IgD-negative memory B cell (primary cell): ENCODE data around the gene CNTRL. TPM values are rescaled to one million over a fixed set of nuclear protein-coding genes. Genes with fewer than 3 reads are reported as not detected.
A peak's percentile ranks its signal among the peaks of the same experiment; 100 is the strongest.

Experiments used
- H3K27ac Mint-ChIP-seq, 3 donors: one replicate each; pipeline ENCODE4 v1.8.0; 2020 to 2022; ENCODE audit warnings: mild to moderate bottlenecking in 3 of 3, mixed read lengths in 3 of 3, moderate library complexity in 1 of 3
- H3K27me3 Mint-ChIP-seq: one replicate; pipeline ENCODE4 v1.8.0; 2021; ENCODE audit warnings: mixed read lengths
- H3K36me3 Mint-ChIP-seq: one replicate; pipeline ENCODE4 v1.8.0; 2020; ENCODE audit warnings: mild to moderate bottlenecking, mixed read lengths
- H3K4me1 Mint-ChIP-seq, 3 donors: one replicate each; pipeline ENCODE4 v1.8.0; 2020 to 2022; ENCODE audit warnings: mixed read lengths in 3 of 3, mild to moderate bottlenecking in 1 of 3
- H3K4me3 Mint-ChIP-seq, 4 donors: one replicate each; pipeline ENCODE4 v1.8.0; 2020 to 2022; ENCODE audit warnings: mild to moderate bottlenecking in 4 of 4, mixed read lengths in 4 of 4, moderate library complexity in 3 of 4
- H3K9me3 Mint-ChIP-seq, 3 donors: one replicate each; pipeline ENCODE4 v1.8.0; 2020 to 2021; ENCODE audit warnings: mixed read lengths in 3 of 3, mild to moderate bottlenecking in 1 of 3
- polyA plus RNA-seq: library from polyadenylated mRNA; unstranded; fragments of 300-500 nt; fragmentation: Illumina TruSeq; gene quantifications from one replicate; pipeline ENCODE4 v1.2.3, GENCODE V29; 2021

The CNTRL gene
- polyA plus RNA-seq, 1 donor from 2014 or later = 30.4 TPM

DNA sequence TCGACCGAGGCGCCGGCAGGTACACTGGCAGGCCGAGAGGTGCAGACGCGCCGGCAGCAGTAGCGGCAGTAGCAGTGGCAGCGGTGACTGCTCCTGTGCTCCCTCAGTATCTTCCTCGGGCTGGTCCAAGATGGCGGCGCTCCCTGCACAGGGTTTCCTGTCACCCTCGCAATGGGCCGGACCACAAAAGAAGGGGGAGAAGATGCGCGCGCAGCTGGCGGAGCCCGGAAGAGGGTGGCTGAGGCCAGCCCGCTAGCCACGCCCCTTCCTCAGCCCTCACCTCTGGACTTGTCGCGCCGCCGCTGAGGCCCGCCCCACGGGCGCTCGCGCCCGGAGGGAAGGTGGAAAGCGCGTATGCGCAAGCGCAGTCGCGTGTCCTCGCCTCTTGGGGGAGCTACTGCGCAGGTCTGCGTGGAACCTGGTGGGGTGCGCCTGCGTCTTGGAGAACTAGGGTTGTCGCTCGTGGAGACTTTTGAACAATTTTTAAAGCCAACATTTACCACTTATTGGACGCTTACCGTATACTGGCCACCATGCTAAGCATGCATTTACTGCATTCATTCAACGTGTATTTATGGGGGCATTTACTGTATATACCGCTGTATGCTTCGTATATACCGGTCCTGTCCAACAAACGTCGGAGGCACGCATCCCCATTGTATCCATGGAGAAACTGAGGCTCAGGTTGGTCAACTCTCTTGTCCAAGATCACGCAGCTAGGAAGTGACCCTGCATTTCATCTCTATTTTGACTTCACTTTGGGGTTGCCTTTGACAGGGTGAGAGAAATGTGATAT is 127.2 kb downstream of the CNTRL start, which contains the start of gene RAB14:
Gene RAB14 (minus strand): TSS at position 132 of the 796 bp plus-strand sequence. CDS start 8,457 bp downstream, outside the sequence.
- peak within 1 kb of the TSS; percentile 89 to 99 (median 96) for H3K27ac Mint-ChIP-seq
- H3K27me3 Mint-ChIP-seq = no peaks in the 10 kb centered on the region
- no peaks in the 10 kb centered on the region for H3K36me3 Mint-ChIP-seq
- peaks cover 35 to 48% (median 41%) of the 10 kb centered on the region in 3 donors for H3K4me1 Mint-ChIP-seq
- H3K4me3 Mint-ChIP-seq = peak within 1 kb of the TSS; percentile 92 to 99 (median 98)
- no peaks in the 10 kb centered on the region for H3K9me3 Mint-ChIP-seq

DNA sequence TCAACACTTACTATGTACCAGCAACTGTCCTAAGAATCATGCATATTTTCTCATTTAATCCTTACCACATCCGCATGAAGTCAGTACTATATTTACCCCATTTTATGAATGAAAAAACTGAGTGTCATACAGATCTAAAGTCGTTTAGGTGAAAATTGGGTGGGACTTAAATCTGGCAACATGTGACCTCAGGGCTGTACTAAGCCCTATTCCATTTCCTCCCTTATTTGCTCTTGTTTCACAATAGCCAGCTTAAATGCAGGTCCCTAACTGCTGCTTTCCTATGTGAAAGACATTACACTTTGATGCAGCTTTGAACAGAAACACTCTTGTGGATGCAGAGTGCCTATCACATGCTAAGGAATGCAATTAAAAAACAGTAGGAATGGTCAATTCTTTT is 129.4 kb downstream of the CNTRL start:
- Mint-ChIP-seq H3K27me3 (no peaks in the 10 kb centered on the region), H3K4me3 (peak overlapping the region in 1 of 4 donors; percentile 65), H3K4me1 (peaks cover 34 to 49% (median 40%) of the 10 kb centered on the region in 3 donors), H3K27ac (peak overlapping the region in 1 of 3 donors; percentile 72), H3K36me3 (no peaks in the 10 kb centered on the region), H3K9me3 (no peaks in the 10 kb centered on the region)

DNA sequence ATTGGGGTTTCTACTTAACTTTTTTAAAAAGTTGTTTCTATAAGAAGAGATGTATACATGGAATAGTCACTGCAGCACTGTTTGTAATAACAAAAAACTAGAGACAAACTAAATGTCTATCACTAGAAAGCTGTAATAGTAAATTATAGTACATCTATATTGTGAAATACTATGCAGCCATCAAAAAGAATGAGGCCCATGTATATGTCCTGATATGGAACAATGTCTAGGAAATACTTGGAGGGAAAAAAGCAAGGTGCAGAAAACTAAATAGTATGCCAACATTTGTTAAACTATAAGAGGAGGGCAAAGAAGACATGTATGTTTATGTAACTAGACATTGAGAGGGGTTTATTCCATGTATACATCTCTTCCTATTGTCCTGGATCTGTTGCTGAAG is 129.9 kb downstream of the CNTRL start:
- Mint-ChIP-seq H3K36me3 (no peaks in the 10 kb centered on the region), H3K4me3 (peak overlapping the region in 2 of 4 donors; percentile 27 to 65), H3K27me3 (no peaks in the 10 kb centered on the region), H3K4me1 (peaks cover 29 to 44% (median 37%) of the 10 kb centered on the region in 3 donors), H3K9me3 (no peaks in the 10 kb centered on the region), H3K27ac (peak overlapping the region in 1 of 3 donors; percentile 72)

DNA sequence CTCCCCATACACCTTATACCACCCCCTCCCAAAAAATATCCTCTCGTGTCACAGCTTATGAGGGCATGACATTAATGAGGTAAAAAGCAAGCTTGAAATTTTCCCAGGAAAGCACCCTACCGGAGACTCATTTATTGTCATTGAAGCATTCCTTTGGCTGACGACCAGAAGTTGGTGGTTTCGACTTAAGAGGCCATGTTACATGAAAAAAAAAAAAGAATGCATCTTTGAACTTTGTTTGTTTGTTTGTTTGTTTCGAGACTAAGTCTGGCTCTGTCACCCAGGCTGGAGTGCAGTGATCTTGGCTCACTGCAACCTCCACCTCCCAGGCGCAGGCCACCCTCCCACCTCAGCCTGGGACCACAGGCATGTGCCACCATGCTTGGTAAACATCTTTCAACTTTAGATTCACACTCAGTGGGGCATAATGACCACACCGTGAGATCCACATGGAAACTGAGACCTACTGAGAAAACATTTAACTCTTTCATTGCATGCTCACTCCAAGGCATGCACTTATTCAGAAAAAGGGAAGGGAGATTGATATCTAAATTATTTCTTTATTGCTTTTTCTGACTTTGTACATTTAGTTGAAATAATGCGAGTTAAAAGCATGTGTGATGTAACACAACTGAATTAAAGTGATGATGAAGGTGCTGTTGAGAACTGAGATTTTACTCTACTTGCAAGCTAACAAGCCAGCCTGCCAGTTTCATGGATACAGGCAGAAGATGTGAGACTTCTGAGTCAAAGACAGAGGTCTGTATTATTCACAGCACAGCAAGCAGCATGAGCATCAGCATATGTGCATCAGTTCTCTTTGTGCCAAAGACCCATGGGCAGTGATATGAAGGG is 132.0 kb downstream of the CNTRL start:
- Mint-ChIP-seq H3K27ac (peak overlapping the region; percentile 43 to 94 (median 50)), H3K9me3 (no peaks in the 10 kb centered on the region), H3K36me3 (no peaks in the 10 kb centered on the region), H3K4me3 (peak overlapping the region; percentile 60 to 90 (median 77)), H3K27me3 (no peaks in the 10 kb centered on the region), H3K4me1 (peaks cover 24 to 36% (median 35%) of the 10 kb centered on the region in 3 donors)

DNA sequence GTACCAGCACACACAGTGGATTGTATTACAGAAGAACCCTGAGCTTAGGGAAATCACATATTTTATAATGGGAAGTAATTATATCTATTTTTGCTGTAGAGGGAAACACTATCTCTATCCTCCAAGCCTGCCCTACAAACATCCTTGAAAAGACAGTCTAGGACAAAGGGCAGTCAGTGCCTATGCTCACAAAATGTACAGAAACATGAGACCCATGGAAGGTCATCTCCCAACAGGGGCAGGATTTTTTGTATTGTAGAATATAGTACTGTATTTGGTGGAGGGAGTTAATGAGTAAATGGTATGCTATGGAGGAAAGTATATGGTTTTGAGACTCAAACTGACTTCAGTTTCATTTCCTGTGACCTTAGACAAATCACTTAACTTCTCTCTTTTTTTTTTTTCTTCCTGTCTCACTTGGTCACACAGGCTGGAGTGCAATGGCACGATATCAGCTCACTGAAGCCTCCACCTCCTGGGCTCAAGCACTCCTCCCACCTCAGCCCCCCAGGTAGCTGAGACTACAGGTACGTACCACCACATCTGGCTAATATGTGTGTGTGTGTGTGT is 132.7 kb downstream of the CNTRL start:
- H3K4me3 Mint-ChIP-seq = peak overlapping the region; percentile 60 to 90 (median 77)
- H3K27me3 Mint-ChIP-seq = no peaks in the 10 kb centered on the region
- H3K36me3 Mint-ChIP-seq = no peaks in the 10 kb centered on the region
- H3K4me1 Mint-ChIP-seq = peaks cover 19 to 31% (median 30%) of the 10 kb centered on the region in 3 donors
- no peaks in the 10 kb centered on the region for H3K9me3 Mint-ChIP-seq
- H3K27ac Mint-ChIP-seq = peak overlapping the region; percentile 39 to 94 (median 50)

DNA sequence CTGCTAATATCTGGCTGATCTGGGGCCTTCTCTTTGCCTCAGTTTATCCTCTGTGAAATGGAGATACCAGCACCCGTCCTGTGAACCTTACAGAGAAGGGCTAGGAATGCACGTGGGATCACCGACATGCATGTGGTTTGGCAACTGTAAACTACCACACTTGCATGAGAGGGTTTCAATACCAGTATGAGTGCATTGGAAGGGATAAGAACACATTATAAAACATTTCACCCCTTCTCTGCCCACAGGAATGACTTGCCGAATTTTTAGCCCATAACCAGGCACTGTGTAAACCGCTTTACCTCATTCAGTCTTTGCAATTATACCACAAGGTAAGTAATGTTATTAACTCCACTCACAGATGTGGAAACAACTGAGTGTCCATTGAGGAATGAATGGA is 135.8 kb downstream of the CNTRL start:
- Mint-ChIP-seq H3K27me3 (no peaks in the 10 kb centered on the region), H3K27ac (no peak overlapping the region), H3K4me1 (peaks cover 26 to 36% (median 28%) of the 10 kb centered on the region in 3 donors), H3K9me3 (no peaks in the 10 kb centered on the region), H3K4me3 (no peak overlapping the region), H3K36me3 (peaks cover 2% of the 10 kb centered on the region)

DNA sequence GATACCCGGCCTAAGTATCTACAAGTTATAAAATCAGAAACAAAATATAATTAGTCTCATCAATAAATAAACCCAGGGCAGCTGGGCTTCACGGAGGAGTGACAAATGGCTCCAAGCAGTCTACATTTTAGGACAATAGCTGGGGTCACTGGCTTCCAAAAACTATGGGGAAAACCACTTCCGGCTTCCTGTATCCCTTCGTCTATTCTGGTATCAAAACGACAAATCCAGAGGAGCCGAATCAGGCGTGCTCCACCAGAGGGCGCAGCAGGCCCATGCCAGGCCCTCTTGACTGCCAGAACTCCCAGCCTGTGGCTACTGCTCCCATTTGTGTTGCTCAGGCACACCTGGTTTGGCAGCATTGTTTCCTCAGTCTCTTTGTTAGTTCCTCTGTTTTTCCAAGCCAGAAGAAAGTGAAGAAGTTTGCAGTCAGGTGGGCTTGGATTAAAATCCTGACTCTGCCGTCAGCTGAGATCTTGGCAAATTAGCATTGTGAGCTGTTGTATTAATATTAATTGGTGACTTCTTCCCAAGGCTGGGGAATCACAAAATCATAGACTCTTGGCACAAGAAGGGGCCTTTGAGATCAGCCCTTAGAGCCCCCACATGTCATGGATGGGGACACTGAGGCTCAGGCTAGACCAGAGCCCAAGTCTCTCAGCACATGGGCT is 138.5 kb downstream of the CNTRL start:
- Mint-ChIP-seq H3K27ac (peak overlapping the region in 1 of 3 donors; percentile 16), H3K36me3 (peaks cover 6% of the 10 kb centered on the region), H3K9me3 (no peaks in the 10 kb centered on the region), H3K27me3 (no peaks in the 10 kb centered on the region), H3K4me3 (no peak overlapping the region), H3K4me1 (peaks cover 17 to 21% (median 17%) of the 10 kb centered on the region in 3 donors)

DNA sequence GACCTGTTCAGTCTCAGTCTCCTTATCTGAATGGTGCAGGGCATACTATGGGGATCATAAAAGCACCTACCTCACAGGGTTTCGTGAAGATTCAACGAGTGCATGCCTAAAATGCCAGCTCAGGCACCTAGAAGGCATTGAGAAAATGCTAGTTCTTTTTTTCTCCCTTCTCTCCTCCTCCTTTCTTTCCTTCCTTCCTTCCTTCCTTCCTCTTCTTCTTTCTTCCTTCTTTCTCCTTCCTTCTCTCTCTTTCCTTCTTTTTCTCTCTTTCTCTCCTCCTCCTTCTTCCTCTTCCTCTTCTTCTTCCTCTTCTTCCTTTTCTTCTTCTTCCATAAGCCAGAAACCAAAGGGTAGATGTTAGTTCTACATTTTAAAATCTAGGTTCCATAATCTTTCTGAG is 139.2 kb downstream of the CNTRL start:
- Mint-ChIP-seq H3K36me3 (peaks cover 6% of the 10 kb centered on the region), H3K4me1 (peaks cover 12 to 15% (median 14%) of the 10 kb centered on the region in 3 donors), H3K27ac (peak overlapping the region in 1 of 3 donors; percentile 24), H3K4me3 (no peak overlapping the region), H3K27me3 (no peaks in the 10 kb centered on the region), H3K9me3 (no peaks in the 10 kb centered on the region)

DNA sequence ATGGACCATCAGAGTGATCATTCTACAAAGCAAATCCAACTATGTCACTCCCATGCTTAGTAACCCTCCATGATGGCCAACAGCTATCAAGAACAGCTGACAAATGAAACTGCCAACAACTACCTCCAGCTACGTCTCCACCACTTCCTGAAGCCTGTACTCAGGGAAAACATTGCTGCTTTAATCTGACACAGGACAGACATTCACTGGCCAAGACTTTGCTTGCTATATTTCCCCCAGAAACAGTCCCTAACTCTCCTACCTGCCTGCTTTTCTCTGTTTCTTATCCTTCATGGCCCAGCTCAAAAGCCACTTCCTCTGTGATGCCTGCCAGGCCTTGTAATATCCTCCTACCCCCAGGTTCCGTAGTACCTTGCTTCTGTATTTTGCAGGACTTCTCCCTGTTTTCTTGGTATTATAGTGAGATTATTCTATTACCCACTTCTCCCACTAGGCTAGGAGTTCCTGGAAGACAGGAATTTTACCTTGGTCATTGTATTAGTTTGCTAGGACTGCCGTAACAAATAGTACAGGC is 141.6 kb downstream of the CNTRL start:
- H3K9me3 Mint-ChIP-seq = no peaks in the 10 kb centered on the region
- H3K36me3 Mint-ChIP-seq = peaks cover 6% of the 10 kb centered on the region
- H3K27me3 Mint-ChIP-seq = no peaks in the 10 kb centered on the region
- peaks cover 11 to 17% (median 12%) of the 10 kb centered on the region in 3 donors for H3K4me1 Mint-ChIP-seq
- H3K27ac Mint-ChIP-seq = no peak overlapping the region
- H3K4me3 Mint-ChIP-seq = peak overlapping the region in 1 of 4 donors; percentile 9

DNA sequence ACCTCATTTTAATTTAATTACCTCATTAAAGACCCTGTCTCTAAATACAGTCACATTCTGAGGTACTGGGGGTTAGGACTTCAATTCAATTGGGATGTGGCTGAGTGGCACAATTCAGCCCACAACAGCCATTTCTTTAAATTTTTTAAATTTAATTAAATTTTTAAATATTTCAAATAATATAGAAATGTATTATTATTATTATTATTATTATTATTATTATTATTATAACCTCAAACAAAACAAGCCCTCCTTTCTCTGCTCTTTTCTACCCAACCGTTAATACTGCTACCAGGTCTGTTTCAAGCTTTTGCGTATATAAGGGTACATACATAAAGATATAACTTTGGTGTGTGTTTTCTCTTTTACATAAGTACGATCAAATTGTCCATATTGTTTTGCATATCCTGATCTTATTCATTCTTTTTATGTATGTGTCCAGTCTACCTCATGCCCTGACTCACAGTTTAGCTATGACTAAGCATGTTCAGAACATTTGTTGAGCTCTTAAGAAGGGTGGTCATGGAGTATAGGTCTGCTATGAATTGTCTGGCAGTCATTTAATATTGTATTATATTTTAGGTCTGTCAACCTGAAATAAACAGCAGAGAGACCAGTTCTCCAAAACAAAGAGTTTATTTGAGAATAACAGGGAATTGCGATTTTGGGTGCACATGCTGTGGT is 143.0 kb downstream of the CNTRL start:
- no peak overlapping the region for H3K27ac Mint-ChIP-seq
- no peaks in the 10 kb centered on the region for H3K9me3 Mint-ChIP-seq
- H3K4me1 Mint-ChIP-seq = peaks cover 11 to 17% (median 12%) of the 10 kb centered on the region in 3 donors
- H3K4me3 Mint-ChIP-seq = no peak overlapping the region
- no peaks in the 10 kb centered on the region for H3K27me3 Mint-ChIP-seq
- H3K36me3 Mint-ChIP-seq = peaks cover 6% of the 10 kb centered on the region

DNA sequence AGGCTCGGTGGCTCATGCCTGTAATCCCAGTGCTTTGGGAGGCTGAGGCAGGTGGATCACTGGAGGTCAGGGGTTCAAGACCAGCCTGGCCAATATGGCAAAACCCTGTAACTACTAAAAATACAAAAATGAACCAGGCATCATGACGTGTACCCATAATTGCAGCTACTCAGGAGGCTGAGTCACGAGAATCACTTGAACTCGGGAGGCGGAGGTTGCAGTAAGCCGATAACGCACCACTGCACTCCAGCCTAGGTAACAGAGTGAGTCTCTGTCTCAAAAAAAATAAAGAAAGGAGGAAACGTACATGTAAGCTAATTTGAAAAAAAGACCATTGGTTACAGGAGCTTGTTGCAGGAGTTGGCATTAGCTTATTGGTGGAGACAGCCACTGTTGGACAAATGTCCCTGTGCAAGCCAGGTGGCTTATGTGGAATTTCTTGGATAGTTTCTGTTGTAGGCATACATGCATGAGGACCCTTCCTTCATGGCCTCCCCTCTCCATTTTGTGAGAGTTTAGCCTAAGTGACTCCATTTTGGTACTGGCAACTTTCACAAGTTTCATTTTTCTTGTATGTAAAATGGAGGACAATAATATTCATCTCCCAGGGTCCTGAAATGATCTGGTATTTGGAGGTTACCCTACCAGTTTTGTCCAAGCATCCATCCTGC is 143.7 kb downstream of the CNTRL start:
- peaks cover 5 to 13% (median 11%) of the 10 kb centered on the region in 3 donors for H3K4me1 Mint-ChIP-seq

DNA sequence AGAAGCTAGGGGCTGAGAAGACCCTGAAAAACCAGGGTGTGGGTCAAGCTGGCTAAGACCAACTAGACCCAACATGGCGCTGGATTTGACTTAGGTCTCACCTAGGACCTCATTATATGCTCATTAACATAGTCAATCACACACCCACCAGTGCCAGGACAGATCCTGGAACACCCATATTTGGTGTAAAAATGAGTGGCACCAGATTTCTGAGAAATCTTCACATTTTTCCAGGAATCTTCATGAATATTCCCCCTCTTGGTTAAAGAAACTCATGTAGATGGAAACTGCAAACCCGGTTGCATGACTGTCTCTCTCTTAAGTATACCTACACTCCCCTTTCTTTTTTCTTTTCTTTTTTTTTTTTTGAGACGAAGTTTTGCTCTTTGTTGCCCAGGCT is 144.8 kb downstream of the CNTRL start:
- Mint-ChIP-seq H3K27me3 (no peaks in the 10 kb centered on the region), H3K4me1 (peaks cover 3 to 11% (median 9%) of the 10 kb centered on the region in 3 donors), H3K27ac (no peak overlapping the region), H3K9me3 (no peaks in the 10 kb centered on the region), H3K36me3 (peaks cover 11% of the 10 kb centered on the region), H3K4me3 (no peak overlapping the region)

More for the DNA sequence above, 143.7 kb downstream of the CNTRL start:
- Mint-ChIP-seq H3K4me3 (no peak overlapping the region), H3K27me3 (no peaks in the 10 kb centered on the region), H3K9me3 (no peaks in the 10 kb centered on the region), H3K36me3 (peaks cover 9% of the 10 kb centered on the region), H3K27ac (no peak overlapping the region)

DNA sequence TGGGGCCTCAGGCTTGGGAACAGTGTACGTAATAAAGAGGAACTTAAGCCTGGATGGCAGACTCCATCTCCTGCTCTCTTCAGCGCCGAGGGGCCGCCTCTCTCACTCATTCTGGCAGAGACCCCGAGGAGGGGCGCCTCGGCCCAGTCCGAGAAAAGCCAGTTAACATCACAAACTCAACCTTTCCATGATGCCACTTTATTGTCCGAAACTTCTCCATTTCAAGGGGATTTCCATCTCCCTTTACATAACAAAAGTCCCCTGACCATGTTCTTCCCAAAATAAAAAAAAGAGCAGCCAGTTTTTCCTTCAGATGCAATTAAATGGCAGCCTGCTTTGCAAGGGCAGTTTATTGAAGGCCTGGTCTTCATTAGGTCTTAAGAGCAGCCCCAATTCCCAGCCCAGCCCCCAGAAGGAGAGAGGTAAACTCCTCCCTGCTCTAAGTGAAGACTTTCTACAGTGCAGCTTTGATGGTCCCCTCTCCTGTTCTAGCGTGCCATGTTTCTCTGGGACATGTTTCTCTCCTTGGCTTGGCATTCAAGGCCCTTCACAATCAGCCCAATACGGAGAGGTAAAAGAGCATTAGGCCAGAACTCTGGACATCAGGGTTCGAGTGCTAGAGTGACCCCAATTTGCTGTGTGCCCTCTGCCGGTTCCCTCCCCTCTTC is 146.4 kb downstream of the CNTRL start:
- no peak overlapping the region for H3K4me3 Mint-ChIP-seq

More for the DNA sequence above, 146.4 kb downstream of the CNTRL start:
- Mint-ChIP-seq H3K27me3 (no peaks in the 10 kb centered on the region), H3K27ac (no peak overlapping the region), H3K9me3 (no peaks in the 10 kb centered on the region), H3K4me1 (peaks cover 3 to 11% (median 6%) of the 10 kb centered on the region in 3 donors), H3K36me3 (peaks cover 10% of the 10 kb centered on the region)
